UCSD-AML1 (cell line): ENCODE results near the gene HOXC9.

Source experiments
- DNase-seq: peaks from one replicate; lab custom pipeline; 2025; ENCODE audit not compliant: unreplicated experiment; lab: John Stamatoyannopoulos, UW

HOXC9 gene

DNA sequence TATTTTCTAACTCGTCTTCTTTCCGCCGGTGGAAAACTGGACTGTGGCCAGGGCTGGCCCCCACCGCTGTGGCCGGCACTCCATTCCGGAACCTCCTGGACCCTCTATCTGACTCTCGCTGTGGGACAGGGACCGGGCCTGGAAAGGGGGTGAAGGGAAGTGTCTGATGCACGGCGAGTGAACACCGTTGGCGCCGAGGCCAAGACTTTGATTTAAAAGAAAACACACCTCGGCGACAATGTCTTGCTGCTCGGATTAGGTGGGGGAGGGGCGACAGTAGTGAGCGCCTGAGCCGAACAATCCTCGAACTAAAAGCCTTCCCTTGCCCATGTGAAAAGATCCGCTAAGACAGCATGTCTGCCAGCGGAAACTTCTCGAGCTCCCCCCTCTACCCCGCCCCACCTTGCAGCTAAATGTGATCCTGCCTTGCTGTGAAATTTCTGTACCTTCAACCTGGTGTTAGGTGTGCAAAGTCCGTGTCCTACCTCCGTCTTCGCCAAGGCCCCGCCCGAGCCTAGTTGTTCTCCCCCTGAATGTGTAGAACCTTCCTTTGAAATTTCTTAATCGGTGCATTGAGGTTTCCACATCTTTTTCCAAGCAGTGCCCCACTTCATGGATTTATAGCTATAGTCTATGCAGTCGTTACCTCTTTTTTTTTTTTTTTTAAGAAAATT is 24.3 kb upstream of the HOXC9 start:
- no peak for DNase-seq

DNA sequence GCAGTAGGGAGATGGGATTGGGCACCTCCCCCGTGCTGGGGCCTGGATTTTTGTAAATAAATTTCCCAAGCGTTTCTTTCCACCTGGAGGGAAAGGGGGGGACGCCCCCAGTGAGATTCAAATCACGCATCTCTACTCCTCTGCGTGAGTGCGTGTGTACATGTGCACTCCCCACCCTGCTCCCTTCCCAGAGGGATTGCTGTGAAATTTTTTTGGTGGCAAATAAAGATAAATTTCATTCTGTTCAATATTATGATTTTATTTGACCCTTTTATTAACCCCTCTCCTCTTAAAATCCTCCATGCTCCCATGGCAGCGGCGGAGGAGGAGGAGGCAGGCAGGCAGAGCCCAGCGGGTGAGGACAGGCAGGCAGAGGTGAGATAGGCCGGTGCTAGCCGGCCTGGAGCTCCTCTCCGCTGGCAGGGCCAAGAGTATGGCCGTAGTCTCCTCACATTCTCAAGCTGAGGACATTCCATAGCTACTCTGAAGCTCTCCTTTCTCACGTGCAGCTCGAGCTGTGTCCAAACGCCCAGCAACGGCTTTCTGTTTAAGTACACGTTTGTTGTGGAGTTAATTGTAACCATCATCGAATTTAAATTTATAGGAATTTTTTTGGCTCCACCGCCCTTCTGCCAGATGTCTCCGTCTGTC is 23.7 kb upstream of the HOXC9 start:
- DNase-seq = no peak

DNA sequence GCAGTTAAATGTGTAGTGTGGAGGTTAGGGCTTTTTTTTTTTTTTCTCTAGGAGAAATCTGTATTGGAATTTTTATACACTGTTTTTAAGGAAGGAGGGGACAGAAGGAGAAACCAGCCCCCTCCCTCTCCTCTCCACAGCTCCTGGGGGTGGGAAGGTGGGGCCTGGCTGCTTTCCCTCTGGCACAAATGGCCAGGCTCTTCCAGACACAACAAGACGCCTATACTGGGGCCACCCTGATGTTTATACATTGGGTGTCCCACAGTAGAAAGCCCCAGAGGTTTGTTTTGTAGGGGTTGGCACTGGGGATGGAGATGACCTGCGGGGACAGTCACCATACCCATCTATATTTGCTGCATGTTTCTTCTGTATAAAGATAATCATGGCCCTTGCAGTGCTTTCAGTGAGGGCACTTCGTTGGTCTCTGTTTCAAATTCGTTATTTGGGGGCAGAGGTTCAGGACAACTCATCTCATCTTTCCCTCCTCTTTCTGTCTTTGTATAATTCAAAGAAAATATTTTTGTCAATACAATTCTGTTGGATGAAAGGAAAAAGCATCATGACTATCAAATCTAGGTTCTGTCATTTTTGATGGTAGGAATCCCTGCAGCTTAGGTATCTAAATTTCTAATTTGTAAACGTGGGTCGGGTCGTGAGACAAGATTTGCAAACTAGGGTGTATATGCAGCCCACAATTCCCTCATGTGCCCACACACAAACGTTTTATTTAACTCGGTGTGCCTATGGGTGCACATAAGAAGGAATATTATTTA is 23.0 kb upstream of the HOXC9 start:
- no peak for DNase-seq

DNA sequence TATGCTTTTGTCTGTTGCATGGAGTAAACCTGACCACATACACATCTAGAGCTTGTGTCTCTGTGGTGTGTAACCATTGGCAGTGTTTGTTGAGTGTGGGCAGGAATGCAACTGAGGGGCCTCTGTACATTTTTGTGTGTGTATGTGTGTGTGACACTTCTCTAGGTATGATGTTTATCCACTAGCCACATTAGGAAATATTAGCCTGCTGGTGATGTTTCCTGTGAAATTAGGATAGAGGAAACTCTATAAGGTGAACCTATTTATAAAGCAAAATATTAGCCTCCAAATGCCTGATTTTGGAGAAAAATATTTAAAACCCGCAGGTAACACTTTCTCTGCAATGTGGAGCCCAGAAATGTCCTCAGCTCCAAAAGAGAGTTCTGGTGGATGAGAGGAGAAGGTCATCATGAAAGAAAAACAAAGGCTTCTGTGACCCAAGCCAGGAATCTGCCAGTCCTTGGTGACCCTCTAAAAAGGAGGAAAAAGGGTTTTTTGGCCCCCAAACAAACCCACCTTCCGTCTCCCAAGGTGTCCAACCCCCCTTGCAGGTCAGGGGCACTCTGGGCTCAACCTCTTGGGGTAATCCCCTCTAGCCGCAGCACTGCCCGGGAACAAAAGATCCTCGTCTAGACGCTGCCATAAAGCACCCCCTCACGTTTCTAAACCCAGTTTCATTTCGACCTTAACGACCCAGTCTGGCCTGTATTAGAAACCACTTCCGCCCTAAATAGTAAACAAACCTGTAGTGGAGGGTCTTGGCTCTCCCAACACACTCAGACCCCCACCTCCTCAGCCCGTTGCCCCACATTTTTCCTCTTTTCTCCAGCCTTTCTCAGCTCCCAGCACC is 22.1 kb upstream of the HOXC9 start:
- DNase-seq = no peak

DNA sequence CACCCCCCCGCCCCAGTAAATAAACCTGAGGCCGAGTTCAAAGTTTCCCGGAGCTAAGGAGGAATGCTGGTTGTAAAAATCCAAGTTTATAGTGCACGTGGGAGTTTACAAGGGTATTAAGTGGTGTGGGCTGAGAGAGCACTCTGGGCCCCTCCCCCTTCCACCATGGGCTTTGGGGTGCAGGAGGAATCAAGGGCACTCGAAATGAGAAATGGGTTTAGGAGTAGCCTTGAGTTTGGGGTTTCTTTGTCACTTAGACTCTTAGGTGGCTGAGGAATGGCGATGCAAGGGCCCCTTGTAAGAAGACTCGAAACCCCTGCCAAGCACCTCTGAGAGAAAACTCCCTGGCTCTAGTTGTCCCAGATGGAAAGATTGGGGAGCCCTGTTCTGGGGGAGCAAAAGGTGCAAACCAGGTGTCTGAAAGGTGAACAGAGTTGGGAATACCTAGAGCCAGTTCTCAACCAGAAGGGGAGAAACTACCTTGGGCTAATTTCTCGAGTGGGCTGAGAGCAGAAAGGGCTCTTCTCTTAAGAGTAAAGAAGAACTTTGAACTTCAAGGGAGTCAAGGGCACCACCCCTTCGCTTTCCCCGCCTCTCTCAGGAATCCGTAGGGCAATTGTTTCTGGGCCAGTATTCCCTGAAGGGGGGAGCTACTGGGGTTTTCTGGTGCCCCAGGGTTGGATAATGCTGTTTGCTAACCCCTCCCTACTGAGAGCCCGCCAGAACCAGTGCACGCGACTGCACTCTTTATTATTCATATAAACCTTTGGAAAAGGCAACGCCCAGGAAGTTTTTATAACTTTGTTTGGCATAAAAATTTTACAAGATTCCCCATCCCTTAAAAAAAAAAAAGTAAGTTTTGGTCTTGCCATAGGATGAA is 21.2 kb upstream of the HOXC9 start:
- no peak for DNase-seq

DNA sequence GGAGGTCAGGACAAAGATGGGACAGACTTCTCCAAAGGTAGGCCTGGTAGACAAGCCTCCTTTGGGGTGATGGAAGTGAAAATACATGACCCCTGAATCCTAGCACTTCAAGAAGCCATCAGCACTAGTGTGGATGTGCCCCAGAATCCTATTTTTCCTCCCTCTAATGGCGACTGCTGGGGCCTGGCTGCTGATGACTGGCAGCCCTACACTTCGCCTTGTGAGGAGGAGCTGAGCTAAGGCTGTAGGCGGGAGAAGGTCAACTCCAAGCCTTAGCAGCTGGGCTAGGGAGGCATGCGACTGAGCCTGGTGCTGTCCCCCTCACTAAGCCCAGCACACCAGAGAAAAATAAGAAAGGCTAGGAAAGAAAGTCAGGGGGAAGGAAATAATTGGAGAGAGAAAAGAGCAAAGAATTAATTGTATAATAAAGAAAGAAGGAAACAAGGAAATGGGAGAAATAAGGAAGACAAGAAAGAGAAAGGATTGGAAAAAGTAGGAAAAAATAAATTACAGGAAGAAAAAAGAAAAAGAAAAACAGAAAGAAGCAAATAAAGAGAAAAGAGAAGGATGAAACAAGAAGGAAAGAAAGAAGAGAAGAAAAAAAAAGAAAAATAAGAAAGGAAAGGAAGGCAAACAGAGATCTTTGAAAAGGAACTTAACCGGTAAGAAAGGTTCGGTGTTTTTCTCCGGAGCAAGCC is 19.7 kb upstream of the HOXC9 start:
- no peak for DNase-seq

DNA sequence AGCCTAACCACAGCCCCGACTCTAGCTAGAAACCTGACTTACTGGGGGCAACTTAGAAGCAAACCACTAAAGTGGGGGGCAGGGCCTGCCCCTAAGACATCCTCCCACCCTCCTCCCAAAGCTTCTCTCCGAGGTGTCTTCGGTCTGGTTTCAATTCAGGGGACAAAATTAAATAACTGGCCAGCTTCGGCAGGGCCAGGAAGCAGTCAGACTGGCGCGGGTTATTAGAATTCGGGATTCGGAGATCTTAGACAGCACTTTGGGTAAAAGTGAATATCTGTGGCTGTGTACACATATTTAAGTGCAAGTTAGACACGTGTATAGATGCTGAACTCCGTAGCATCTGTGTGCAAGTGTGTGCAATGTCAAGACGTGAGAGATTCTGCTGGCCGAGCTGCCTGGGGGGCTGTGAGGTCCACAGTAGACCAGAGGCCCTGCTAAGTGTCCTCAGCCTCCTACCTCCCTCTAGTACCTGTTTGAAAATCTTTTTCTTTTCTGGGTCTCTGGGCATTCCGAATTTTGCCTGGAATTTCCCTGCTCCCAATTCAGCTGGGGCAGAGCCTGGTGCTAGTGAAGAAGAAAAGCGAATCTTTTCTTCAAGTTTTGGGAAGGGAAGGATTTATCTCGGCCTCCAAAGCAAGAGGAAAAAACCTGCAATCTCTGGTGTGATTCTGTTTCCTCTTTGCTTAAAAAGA is 19.0 kb upstream of the HOXC9 start:
- DNase-seq = no peak

DNA sequence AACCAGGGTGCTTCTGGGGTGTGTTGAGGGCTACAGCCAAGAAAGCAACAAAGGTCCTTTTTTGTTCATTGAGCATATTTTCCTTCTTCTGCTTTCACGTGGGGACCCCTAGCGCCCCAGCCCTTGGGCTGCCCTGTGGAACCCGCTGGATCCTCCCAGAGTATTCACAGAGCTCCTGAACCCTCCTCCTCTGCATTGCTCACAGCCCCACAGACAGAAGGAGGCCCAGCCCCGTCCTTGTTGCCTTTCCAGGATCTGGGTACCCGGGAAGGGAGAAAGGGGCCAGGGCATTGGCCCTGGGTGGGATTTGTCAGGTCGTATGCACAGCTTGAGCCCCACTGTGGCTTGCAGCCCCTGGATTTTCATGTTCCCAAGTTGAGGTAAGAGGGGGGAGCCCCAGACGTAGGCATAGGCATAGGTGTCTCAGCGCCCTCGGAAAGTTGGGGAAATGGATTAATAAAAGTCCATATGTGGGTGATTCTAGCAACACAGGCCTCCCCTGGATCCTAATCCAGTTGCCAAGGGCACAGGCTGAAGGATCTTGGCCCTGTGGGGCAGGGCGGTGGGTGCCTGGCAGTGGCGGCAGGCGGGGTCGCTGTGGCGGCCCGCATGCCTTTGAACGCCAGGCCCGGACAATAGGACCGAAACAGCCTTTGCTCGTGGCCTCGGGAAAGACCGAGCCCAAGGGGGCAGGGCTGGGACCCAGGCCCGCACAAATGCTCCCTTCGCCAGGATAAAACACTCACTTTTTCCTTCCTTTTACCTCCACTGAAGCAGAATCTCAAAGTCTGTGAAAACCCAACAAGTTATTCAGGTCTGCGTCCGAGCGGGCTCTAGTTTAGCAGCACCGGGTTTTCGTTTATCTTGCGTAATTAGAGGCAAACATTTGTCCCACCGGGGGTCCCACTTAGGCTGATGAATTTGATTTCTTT is 18.1 kb upstream of the HOXC9 start:
- DNase-seq = no peak

DNA sequence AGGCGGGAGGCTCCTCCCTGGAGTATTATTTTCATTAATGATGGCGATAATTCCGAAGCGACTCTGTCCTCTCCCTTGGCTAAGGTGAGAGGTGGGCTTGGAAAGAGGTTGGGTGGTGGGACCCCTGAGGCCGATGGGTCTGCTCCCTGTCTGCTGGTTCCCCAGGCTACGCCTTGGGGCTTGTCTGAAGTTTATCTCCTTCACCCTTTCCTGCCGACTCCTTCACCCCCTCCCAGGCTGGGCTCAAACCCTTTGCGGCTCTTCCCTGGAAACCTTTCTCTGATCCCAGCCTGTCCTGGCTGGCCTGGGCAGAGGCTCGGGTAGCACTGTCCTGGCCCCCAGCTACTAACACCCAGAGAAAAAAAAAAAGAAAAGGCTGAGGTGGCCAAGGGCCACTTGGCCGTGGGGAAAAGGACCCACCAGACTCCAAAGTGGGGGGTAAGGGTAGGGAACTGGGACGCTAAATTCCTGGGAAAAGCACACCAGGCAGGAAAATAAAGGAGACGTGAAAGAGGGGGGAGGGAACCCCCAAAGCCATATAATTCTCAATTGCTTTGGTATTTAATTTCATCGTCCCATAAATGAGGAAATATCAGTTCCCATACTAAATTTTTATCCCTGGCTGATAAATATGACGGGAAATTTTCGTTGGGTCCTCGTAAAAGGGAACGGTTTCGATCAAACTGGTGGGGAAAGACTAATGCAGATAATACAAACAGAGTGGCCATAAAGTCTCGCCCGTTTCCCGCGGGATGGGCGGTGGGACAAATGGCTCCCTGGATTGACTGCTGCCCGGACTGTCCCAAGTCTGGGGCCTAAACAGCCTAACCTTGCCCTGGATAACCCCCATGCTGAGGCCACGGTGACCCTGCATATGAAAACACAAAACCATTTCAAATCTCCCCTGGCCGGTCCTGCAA is 17.1 kb upstream of the HOXC9 start:
- DNase-seq = no peak

DNA sequence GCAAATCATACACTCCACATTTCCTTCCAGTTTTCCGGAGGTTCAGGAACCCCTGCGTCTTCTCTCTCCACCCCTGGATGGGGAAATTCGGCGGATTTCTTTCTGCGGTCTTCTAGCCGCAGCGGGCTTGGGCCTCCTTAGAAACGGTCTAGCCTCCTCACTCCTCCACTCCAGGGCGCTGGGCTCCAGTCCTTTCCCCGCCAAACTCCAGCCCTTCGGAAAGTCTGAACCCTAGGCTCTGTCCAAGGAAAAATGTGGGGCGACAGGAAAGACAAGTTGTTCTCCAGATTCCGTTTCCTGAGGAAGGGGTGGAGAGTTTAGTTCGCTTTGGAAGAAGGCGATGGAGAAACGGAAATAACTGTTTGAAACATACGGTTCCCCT is 16.4 kb upstream of the HOXC9 start:
- peak; percentile 42 for DNase-seq

DNA sequence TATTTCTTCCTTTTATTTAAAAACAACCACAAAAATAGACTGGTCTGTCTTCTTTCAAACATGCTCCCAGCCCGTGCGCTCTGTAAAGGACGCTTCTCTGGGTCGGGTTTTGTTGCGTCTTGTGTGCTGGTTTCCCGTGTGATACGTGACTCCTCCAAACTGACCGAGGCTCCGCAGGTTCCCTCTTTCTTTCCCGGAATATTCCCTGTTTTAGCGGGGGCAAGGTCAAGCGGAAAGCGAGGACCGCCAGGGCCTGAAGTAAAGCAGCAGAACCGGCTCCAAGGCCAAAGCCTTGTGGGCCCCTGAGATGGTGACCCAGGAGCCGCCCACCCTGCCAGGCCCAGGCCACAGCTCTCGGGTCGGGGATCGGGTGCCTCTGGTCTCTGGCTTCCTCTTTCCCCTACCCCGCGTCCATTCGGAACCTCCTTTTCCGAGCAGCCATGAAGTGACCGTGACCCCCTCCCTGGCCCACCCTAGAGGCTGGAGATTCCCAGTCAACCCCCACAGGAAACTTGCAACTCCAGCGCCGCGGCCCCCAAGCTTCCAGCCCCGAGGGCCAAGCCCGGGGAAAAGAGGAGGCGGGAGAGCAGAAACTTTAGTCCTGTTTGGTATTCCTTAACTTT is 15.9 kb upstream of the HOXC9 start:
- no peak for DNase-seq

DNA sequence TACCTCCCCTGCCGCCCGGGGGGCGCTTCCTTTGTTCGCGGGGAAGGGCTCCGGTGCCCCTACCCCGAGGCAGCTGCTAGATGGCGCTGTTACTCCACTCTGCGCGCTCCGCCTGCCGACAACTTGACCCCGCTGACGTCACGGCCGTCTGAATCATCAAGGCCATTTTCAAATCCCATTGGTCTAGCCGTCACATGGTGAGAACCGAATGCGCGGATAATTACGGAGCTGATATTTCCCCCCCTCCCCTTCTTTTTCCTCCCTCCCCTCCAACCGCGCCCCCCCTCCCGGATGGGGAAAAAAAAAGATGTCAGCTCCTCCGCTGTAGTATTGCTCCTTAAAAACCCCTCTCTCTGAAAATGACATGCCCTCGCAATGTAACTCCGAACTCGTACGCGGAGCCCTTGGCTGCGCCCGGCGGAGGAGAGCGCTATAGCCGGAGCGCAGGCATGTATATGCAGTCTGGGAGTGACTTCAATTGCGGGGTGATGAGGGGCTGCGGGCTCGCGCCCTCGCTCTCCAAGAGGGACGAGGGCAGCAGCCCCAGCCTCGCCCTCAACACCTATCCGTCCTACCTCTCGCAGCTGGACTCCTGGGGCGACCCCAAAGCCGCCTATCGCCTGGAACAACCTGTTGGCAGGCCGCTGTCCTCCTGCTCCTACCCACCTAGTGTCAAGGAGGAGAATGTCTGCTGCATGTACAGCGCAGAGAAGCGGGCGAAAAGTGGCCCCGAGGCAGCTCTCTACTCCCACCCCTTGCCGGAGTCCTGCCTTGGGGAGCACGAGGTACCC is 14.9 kb upstream of the HOXC9 start, which contains the start of gene HOXC10:
Gene HOXC10 (plus strand): TSS at position 246 of the 791 bp plus-strand sequence. CDS start 114 bp downstream, at position 360.
- peak; percentile 84 for DNase-seq

DNA sequence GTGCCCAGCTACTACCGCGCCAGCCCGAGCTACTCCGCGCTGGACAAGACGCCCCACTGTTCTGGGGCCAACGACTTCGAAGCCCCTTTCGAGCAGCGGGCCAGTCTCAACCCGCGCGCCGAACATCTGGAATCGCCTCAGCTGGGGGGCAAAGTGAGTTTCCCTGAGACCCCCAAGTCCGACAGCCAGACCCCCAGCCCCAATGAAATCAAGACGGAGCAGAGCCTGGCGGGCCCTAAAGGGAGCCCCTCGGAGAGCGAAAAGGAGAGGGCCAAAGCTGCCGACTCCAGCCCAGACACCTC is 14.3 kb upstream of the HOXC9 start:
- DNase-seq = no peak

DNA sequence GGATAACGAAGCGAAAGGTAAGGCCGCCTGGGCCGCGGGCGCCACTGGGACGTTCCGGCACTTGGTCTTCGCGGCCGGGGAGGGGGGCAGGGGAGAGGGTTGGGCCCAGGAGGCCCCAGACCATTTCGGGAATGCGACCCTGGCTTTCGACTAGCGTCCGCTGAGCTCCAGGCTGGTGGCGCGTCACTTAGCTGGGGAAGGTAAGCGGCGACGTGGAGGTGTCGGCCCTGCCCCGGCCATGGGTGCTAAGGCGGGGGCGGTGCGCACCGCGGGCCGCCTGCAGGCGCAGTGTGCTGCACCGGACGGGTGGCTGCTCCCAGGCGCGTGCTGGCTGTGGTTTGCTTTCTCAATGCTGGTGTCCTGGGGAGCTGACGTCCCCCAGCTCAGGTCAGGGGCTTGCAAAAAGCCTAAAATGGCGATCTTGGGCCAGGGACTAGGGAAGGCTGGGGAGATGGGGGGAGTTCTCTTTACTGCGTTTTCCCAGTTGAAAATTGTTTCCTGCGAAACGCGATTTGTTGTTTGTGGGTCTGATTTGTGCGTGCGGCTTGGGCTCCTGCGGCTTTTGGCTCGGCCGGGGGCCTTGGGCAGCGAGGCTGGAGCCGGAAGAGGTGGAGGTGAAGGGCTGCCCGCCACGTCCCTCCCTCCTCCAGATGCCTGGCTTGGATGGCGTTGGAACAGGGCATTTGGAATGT is 13.8 kb upstream of the HOXC9 start:
- no peak for DNase-seq
